SK-N-SH (cell line): ENCODE data around the gene SPOCK3.

Experiments
- EZH2phosphoT487 ChIP-seq: fragments of 200-600 bp; sonication (generic); IDR thresholded peaks from 2 replicates; pipeline ENCODE4 v1.6.1; 2017; ENCODE audit warnings: low read depth, mixed run types, mild to moderate bottlenecking, antibody characterized with exemption, moderate library complexity, borderline replicate concordance
- JUND ChIP-seq: IDR thresholded peaks from 2 replicates; pipeline ENCODE4 v1.4.0; 2012
- SIN3A ChIP-seq: IDR thresholded peaks from 2 replicates; pipeline ENCODE4 v1.6.1; 2012; ENCODE audit warnings: low read depth, mild to moderate bottlenecking, low read length, moderate library complexity, borderline replicate concordance
- TF ChIP-seq, protein P1 (sequence below): IDR thresholded peaks from 2 replicates; pipeline ENCODE4 v1.6.1; 2012; ENCODE audit warnings: mild to moderate bottlenecking, low read depth, low read length, moderate library complexity

- TF ChIP-seq EZH2phosphoT487 (no peak), SIN3A (no peak), JUND (no peak)
- TF ChIP-seq, protein P1, sequence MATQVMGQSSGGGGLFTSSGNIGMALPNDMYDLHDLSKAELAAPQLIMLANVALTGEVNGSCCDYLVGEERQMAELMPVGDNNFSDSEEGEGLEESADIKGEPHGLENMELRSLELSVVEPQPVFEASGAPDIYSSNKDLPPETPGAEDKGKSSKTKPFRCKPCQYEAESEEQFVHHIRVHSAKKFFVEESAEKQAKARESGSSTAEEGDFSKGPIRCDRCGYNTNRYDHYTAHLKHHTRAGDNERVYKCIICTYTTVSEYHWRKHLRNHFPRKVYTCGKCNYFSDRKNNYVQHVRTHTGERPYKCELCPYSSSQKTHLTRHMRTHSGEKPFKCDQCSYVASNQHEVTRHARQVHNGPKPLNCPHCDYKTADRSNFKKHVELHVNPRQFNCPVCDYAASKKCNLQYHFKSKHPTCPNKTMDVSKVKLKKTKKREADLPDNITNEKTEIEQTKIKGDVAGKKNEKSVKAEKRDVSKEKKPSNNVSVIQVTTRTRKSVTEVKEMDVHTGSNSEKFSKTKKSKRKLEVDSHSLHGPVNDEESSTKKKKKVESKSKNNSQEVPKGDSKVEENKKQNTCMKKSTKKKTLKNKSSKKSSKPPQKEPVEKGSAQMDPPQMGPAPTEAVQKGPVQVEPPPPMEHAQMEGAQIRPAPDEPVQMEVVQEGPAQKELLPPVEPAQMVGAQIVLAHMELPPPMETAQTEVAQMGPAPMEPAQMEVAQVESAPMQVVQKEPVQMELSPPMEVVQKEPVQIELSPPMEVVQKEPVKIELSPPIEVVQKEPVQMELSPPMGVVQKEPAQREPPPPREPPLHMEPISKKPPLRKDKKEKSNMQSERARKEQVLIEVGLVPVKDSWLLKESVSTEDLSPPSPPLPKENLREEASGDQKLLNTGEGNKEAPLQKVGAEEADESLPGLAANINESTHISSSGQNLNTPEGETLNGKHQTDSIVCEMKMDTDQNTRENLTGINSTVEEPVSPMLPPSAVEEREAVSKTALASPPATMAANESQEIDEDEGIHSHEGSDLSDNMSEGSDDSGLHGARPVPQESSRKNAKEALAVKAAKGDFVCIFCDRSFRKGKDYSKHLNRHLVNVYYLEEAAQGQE = no peak
Observed at GRCh38 chr4:167079762-167080161, 154.5 kb downstream of the SPOCK3 start.
